ENCODE results near the gene ELP2.
"Not testable (repeated sequence)": the region's sequence is repeated elsewhere in the genome, so short reads cannot be mapped to it uniquely, and the experiment has no call there.

Gene ELP2

DNA sequence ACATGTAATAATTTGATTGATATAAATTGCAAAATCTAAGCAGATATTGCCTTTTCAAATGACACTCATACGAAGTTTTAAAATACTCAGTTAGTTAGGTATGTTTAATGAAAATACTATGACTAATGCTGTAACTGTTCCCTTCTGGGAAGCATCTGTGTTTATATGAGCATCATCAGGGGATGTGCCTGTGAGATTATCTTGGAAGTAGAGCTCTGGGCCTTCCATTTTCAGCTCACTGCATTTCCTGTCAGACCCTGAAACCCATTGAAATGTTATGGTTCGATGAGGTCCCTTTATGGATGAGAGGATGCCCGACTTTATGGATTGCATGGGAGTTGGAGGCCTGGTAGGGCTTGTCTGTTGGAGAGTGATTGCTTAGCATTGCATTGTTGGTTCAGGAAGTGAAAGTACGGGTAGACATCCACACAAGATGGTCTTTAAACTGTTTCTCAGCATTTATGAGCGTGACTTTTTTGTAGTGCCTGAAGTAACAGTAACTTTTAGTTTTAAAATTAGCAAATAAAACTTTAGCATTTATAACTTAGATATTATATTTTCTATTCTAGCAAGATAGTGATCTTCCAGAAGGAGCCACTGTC lies 28.7 kb downstream of the ELP2 start:
- DNase-seq (ENCODE audit: extremely low read depth, insufficient read length) = no peak
- Histone ChIP-seq H3K4me3 (replicated peaks; ENCODE audit: low read depth, low read length) (no peak overlapping the region), H3K27me3 (replicated peaks; ENCODE audit: control insufficient read depth, insufficient read depth, low read length) (no peaks in the 10 kb centered on the region), H3K36me3 (ENCODE audit: control insufficient read depth, insufficient read depth, low read length) (peaks cover 8% of the 10 kb centered on the region)
- TF ChIP-seq, protein P1, sequence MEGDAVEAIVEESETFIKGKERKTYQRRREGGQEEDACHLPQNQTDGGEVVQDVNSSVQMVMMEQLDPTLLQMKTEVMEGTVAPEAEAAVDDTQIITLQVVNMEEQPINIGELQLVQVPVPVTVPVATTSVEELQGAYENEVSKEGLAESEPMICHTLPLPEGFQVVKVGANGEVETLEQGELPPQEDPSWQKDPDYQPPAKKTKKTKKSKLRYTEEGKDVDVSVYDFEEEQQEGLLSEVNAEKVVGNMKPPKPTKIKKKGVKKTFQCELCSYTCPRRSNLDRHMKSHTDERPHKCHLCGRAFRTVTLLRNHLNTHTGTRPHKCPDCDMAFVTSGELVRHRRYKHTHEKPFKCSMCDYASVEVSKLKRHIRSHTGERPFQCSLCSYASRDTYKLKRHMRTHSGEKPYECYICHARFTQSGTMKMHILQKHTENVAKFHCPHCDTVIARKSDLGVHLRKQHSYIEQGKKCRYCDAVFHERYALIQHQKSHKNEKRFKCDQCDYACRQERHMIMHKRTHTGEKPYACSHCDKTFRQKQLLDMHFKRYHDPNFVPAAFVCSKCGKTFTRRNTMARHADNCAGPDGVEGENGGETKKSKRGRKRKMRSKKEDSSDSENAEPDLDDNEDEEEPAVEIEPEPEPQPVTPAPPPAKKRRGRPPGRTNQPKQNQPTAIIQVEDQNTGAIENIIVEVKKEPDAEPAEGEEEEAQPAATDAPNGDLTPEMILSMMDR (IDR thresholded peaks at IDR 0.05; ENCODE audit: insufficient read depth, low read length, poor library complexity, severe bottlenecking) = no peak

GRCh38 chr18:36160959-36161371 lies 31.3 kb downstream of the ELP2 start:
- TF ChIP-seq, protein P1 (IDR thresholded peaks at IDR 0.05; ENCODE audit: insufficient read depth, low read length, poor library complexity, severe bottlenecking) = no peak
- H3K4me3 ChIP-seq (replicated peaks; ENCODE audit: low read depth, low read length) = no peak overlapping the region
- H3K27me3 ChIP-seq (replicated peaks; ENCODE audit: control insufficient read depth, insufficient read depth, low read length) = no peaks in the 10 kb centered on the region
- DNase-seq (ENCODE audit: extremely low read depth, insufficient read length) = no peak
- H3K36me3 ChIP-seq (ENCODE audit: control insufficient read depth, insufficient read depth, low read length) = peaks cover 7% of the 10 kb centered on the region

DNA sequence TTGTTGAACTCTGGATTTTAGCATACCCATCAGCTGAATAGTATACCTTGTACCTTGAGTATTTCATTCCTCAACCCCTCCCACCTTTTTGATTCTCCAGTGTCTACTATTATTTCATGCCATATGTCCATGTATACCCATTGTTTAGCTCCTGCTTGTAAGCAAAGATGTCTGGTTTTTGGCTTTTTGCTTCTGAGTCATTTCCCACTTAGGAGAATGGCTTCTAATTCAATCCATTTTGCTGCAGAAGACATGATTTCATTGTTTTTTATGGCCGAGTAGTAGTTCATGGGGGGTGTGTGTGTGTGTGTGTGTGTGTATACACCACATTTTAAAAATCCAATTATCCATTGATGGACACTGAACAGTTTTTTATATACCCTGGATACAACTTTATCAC lies 33.3 kb downstream of the ELP2 start:
- Histone ChIP-seq H3K27me3 (replicated peaks; ENCODE audit: control insufficient read depth, insufficient read depth, low read length) (no peaks in the 10 kb centered on the region), H3K4me3 (replicated peaks; ENCODE audit: low read depth, low read length) (no peak overlapping the region), H3K36me3 (ENCODE audit: control insufficient read depth, insufficient read depth, low read length) (peaks cover 7% of the 10 kb centered on the region)
- TF ChIP-seq, protein P1 (IDR thresholded peaks at IDR 0.05; ENCODE audit: insufficient read depth, low read length, poor library complexity, severe bottlenecking) = no peak
- DNase-seq (ENCODE audit: extremely low read depth, insufficient read length) = no peak

DNA sequence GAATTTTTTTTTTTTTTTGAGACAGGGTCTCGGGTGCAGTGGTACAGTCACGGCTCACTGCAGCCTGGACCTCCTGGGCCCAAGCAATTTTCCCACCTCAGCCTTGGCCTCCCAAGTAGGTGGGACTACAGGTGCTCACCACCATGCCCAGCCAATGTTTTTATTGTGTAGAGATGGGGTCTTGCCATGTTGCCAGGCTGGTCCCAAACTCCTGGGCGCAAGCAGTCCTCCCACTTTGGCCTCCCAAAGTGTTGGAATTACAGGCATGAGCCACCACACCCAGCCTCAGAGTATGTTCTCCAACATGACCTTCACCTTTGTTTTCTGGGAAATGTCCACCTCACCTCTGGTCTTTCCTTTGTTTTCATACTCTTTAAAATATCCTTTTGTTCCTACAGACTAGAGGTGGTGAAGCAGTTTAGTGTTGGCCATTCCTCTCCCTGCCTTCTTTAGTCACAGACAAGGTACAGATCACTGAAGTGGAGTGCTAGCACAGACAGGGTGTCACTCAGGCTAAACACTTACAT lies 38.1 kb downstream of the ELP2 start:
- TF ChIP-seq, protein P1 (IDR thresholded peaks at IDR 0.05; ENCODE audit: insufficient read depth, low read length, poor library complexity, severe bottlenecking) = no peak
- DNase-seq (ENCODE audit: extremely low read depth, insufficient read length) = no peak
- peaks cover 26% of the 10 kb centered on the region for H3K36me3 ChIP-seq (ENCODE audit: control insufficient read depth, insufficient read depth, low read length)
- H3K4me3 ChIP-seq (replicated peaks; ENCODE audit: low read depth, low read length) = no peak overlapping the region
- H3K27me3 ChIP-seq (replicated peaks; ENCODE audit: control insufficient read depth, insufficient read depth, low read length) = no peaks in the 10 kb centered on the region

DNA sequence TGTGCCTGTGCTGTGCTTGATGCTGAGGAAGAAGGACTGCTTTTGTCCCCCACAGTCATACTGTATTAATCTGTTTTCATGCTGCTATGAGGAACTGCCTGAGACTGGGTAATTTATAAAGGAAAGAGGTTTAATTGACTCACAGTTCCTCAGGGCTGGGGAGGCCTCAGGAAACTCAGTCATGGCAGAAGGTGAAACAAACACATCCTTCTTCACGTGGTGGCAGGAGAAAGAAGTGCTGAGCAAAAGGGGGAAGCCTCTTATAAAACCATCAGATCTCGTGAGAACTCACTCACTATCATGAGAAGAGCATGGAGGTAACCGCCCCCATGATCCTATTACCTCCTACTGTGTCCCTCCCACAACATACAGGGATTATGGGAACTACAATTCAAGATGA lies 38.6 kb downstream of the ELP2 start:
- not testable (repeated sequence) for H3K27me3 ChIP-seq (replicated peaks; ENCODE audit: control insufficient read depth, insufficient read depth, low read length); DNase-seq (ENCODE audit: extremely low read depth, insufficient read length); H3K4me3 ChIP-seq (replicated peaks; ENCODE audit: low read depth, low read length)
- peaks cover 26% of the 10 kb centered on the region for H3K36me3 ChIP-seq (ENCODE audit: control insufficient read depth, insufficient read depth, low read length)

- Histone ChIP-seq H3K27me3 (replicated peaks; ENCODE audit: control insufficient read depth, insufficient read depth, low read length) (no peaks in the 10 kb centered on the region), H3K36me3 (ENCODE audit: control insufficient read depth, insufficient read depth, low read length) (peaks cover 26% of the 10 kb centered on the region), H3K4me3 (replicated peaks; ENCODE audit: low read depth, low read length) (no peak overlapping the region)
- TF ChIP-seq, protein P1 (IDR thresholded peaks at IDR 0.05; ENCODE audit: insufficient read depth, low read length, poor library complexity, severe bottlenecking) = no peak
- no peak for DNase-seq (ENCODE audit: extremely low read depth, insufficient read length)
Measured at GRCh38 chr18:36169938-36170337, 40.2 kb downstream of the ELP2 start.
